Measurements from ENCODE around the gene ULK3.
"Not testable (repeated sequence)": the region's sequence is repeated elsewhere in the genome, so short reads cannot be mapped to it uniquely, and the experiment has no call there.

- not testable (repeated sequence) for TF ChIP-seq CTCF (conservative IDR thresholded peaks at IDR 0.05; ENCODE audit: low read depth, low read length); RAD21 (IDR thresholded peaks at IDR 0.05; ENCODE audit: low read length); BHLHE40 (IDR thresholded peaks at IDR 0.05; ENCODE audit: low read depth, low read length); POLR2A (IDR thresholded peaks at IDR 0.05; ENCODE audit: low read depth, low read length); NFE2L2 (IDR thresholded peaks at IDR 0.05; ENCODE audit: low read depth, low read length); MAZ (IDR thresholded peaks at IDR 0.05; ENCODE audit: borderline replicate concordance, low read depth, low read length); CEBPB (IDR thresholded peaks at IDR 0.05; ENCODE audit: low read depth, low read length); MXI1 (IDR thresholded peaks at IDR 0.05; ENCODE audit: borderline replicate concordance, low read depth, low read length); SMC3 (IDR thresholded peaks at IDR 0.05; ENCODE audit: low read depth, low read length)
Measured at GRCh38 chr15:74887537-74888193, 44.7 kb upstream of the ULK3 start.

Measured in IMR-90 (cell line).